Nephron progenitor cell (in vitro differentiated cells): ENCODE results near the gene MIS12.

Experiments
- DNase-seq: peaks from one replicate; pipeline ENCODE4 v3.0.0; 2021
- H3K27ac Mint-ChIP-seq: 2 replicates; pipeline ENCODE4 v1.8.0; 2021; ENCODE audit warnings: mild to moderate bottlenecking, moderate library complexity, mixed read lengths
- H3K27me3 Mint-ChIP-seq: 2 replicates; pipeline ENCODE4 v1.8.0; 2021; ENCODE audit warnings: mild to moderate bottlenecking, low read depth, mixed read lengths; ENCODE audit not compliant: poor library complexity
- H3K36me3 Mint-ChIP-seq: 2 replicates; pipeline ENCODE4 v1.8.0; 2021; ENCODE audit warnings: low read depth, mixed read lengths
- H3K4me1 Mint-ChIP-seq: 2 replicates; pipeline ENCODE4 v1.8.0; 2021; ENCODE audit warnings: mixed read lengths
- H3K4me3 Mint-ChIP-seq: 2 replicates; pipeline ENCODE4 v1.8.0; 2021; ENCODE audit warnings: mild to moderate bottlenecking, moderate library complexity, mixed read lengths
- H3K9me3 Mint-ChIP-seq: 2 replicates; pipeline ENCODE4 v1.8.0; 2021; ENCODE audit warnings: mild to moderate bottlenecking, moderate library complexity, mixed read lengths
- CTCF ChIP-seq: fragments of 200-600 bp; sonication (generic); IDR thresholded peaks from 2 replicates; pipeline ENCODE4 v1.5.0; 2021; ENCODE audit warnings: antibody characterized with exemption

Gene MIS12

GRCh38 chr17:5486206-5487124 lies at the start of gene MIS12:
TSS of gene MIS12 (plus strand) at chr17:5486566. CDS start at chr17:5488863, 2,297 bp downstream.
- Mint-ChIP-seq H3K4me3 (peak within 1 kb of the TSS; percentile 98), H3K4me1 (peaks cover 44% of the 10 kb centered on the region)

GRCh38 chr17:5437721-5438317 lies 48.5 kb upstream of the MIS12 start:
- no peak overlapping the region for H3K27ac Mint-ChIP-seq
- no peaks in the 10 kb centered on the region for H3K27me3 Mint-ChIP-seq
- no peak for TF ChIP-seq CTCF
- H3K9me3 Mint-ChIP-seq = no peaks in the 10 kb centered on the region
- no peak for DNase-seq
- H3K4me3 Mint-ChIP-seq = peak overlapping the region; percentile 89
- peaks cover 62% of the 10 kb centered on the region for H3K36me3 Mint-ChIP-seq
- peaks cover 35% of the 10 kb centered on the region for H3K4me1 Mint-ChIP-seq

More at GRCh38 chr17:5486206-5487124, at the start of gene MIS12:
- Mint-ChIP-seq H3K27ac (peak within 1 kb of the TSS; percentile 100), H3K9me3 (no peaks in the 10 kb centered on the region), H3K36me3 (peaks cover 52% of the 10 kb centered on the region), H3K27me3 (no peaks in the 10 kb centered on the region)
- DNase-seq = peak; percentile 94
- no peak for TF ChIP-seq CTCF

- Mint-ChIP-seq H3K27me3 (no peaks in the 10 kb centered on the region), H3K9me3 (no peaks in the 10 kb centered on the region), H3K36me3 (peaks cover 57% of the 10 kb centered on the region), H3K4me3 (peak within 1 kb of the TSS; percentile 89), H3K27ac (peak within 1 kb of the TSS; percentile 85), H3K4me1 (peaks cover 35% of the 10 kb centered on the region)
- TF ChIP-seq CTCF = peak; percentile 99
- peak; percentile 95 for DNase-seq
Measured at GRCh38 chr17:5438716-5439445, 47.5 kb upstream of the MIS12 start, which contains the start of gene C1QBP. TSS of gene C1QBP (minus strand) at chr17:5439155. CDS start at chr17:5439073, 82 bp downstream.

GRCh38 chr17:5439446-5439764 lies 47.0 kb upstream of the MIS12 start:
- peak overlapping the region; percentile 85 for H3K27ac Mint-ChIP-seq
- DNase-seq = no peak
- H3K4me1 Mint-ChIP-seq = peaks cover 35% of the 10 kb centered on the region
- H3K9me3 Mint-ChIP-seq = no peaks in the 10 kb centered on the region
- H3K4me3 Mint-ChIP-seq = peak overlapping the region; percentile 89
- TF ChIP-seq CTCF = peak; percentile 28
- no peaks in the 10 kb centered on the region for H3K27me3 Mint-ChIP-seq
- H3K36me3 Mint-ChIP-seq = peaks cover 60% of the 10 kb centered on the region

GRCh38 chr17:5443728-5444127 lies 42.6 kb upstream of the MIS12 start:
- Mint-ChIP-seq H3K9me3 (no peaks in the 10 kb centered on the region), H3K27me3 (no peaks in the 10 kb centered on the region), H3K27ac (no peak overlapping the region), H3K4me3 (no peak overlapping the region), H3K36me3 (peaks cover 62% of the 10 kb centered on the region), H3K4me1 (peaks cover 10% of the 10 kb centered on the region)
- no peak for DNase-seq
- TF ChIP-seq CTCF = no peak
